HG03439 (cell line): ENCODE data around the gene GALNT9.
"Not testable (repeated sequence)": the region's sequence is repeated elsewhere in the genome, so short reads cannot be mapped to it uniquely, and the experiment has no call there.

Experiments
- ATAC-seq: cut with Tn5 transposase; IDR thresholded peaks from one replicate; pipeline ENCODE4 v1.9.1; 2021; ENCODE audit warnings: mild to moderate bottlenecking, moderate library complexity; ENCODE audit not compliant: unreplicated experiment

The GALNT9 gene

GRCh38 chr12:132202929-132203721, 126.3 kb downstream of the GALNT9 start:
- no peak for ATAC-seq

- ATAC-seq: no peak
These were observed 127.8 kb downstream of the GALNT9 start for GRCh38 chr12:132201391-132202120.

GRCh38 chr12:132200800-132201199, 128.6 kb downstream of the GALNT9 start:
- no peak for ATAC-seq

GRCh38 chr12:132199526-132200319, 129.7 kb downstream of the GALNT9 start:
- no peak for ATAC-seq

- no peak for ATAC-seq
These were observed 130.3 kb downstream of the GALNT9 start for GRCh38 chr12:132199101-132199500.

- ATAC-seq: no peak
These were observed 131.6 kb downstream of the GALNT9 start for GRCh38 chr12:132197581-132198354.

GRCh38 chr12:132196873-132197390, 132.5 kb downstream of the GALNT9 start:
- ATAC-seq: no peak

- ATAC-seq: no peak
These were observed 133.1 kb downstream of the GALNT9 start for GRCh38 chr12:132196038-132196872.

- not testable (repeated sequence) for ATAC-seq
These were observed 134.1 kb downstream of the GALNT9 start for GRCh38 chr12:132195242-132195641.

GRCh38 chr12:132194556-132194955, 134.8 kb downstream of the GALNT9 start:
- no peak for ATAC-seq

- ATAC-seq: no peak
These were observed 135.3 kb downstream of the GALNT9 start for GRCh38 chr12:132194056-132194455.

- ATAC-seq: no peak
These were observed 137.5 kb downstream of the GALNT9 start for GRCh38 chr12:132191715-132192553.

- no peak for ATAC-seq
These were observed 138.4 kb downstream of the GALNT9 start for GRCh38 chr12:132190834-132191500.

GRCh38 chr12:132190012-132190755, 139.2 kb downstream of the GALNT9 start:
- peak; percentile 30 for ATAC-seq

GRCh38 chr12:132189378-132190011, 139.9 kb downstream of the GALNT9 start:
- peak; percentile 79 for ATAC-seq

- ATAC-seq: no peak
These were observed 140.5 kb downstream of the GALNT9 start for GRCh38 chr12:132188916-132189325.

GRCh38 chr12:132188451-132188901, 140.9 kb downstream of the GALNT9 start:
- ATAC-seq: no peak
